T47D (cell line): Measurements from ENCODE around the gene UNC13D.

ENCODE experiments used
- DNase-seq, 2 experiments: peaks; one replicate each; pipeline versions ENCODE4 v3.0.0 to v3.0.0-alpha.2; 2011 to 2012; ENCODE audit warnings: low read depth in 1 of 2, low spot score in 1 of 2
- JUND ChIP-seq: IDR thresholded peaks from 2 replicates; pipeline ENCODE4 v1.6.1; 2012; ENCODE audit warnings: low read depth
- in situ Hi-C: cut with HindIII; loops from 2 replicates; pipeline ENCODE4 v1.10.0; 2016; ENCODE audit warnings: low sequenced_read_pairs, low pct_unique_long_range_greater_than_20kb

UNC13D gene

DNA sequence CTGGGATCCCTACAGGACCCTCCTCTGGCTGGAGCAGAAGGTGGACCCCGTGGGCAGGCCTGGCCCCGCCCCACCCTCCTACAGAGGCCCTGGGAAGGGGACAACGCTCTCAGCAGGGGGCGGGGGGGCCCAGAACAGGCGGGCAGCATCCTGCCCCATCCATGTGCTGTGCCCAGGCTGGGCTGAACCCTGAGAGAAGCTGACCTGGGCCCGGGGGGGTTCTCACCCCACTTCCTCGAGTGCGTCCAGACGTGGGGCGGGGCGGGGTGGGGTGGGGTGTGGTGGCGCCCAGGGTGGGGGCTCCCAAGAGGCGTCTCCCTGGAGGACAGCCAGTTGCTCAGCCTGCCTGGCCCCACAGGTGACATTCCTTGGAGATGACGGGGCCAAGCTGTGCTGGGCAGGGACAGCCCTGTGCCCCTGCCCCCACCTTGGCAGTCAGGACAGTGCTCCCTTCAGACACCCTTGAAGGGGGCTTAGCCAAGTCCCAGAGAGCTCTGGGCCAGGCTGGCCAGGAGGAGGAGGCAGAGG is 390 bp upstream of the UNC13D start:
- TF ChIP-seq JUND: peak; percentile 99
- DNase-seq: peak; percentile 95 to 98

GRCh38 chr17:75842963-75843576 is 1.1 kb downstream of the UNC13D start:
- DNase-seq: no peak
- TF ChIP-seq JUND: no peak
- in situ Hi-C loops: no loop called here

More for the DNA sequence above, 390 bp upstream of the UNC13D start:
- in situ Hi-C loops: no loop called here

GRCh38 chr17:75842411-75842810 is 1.8 kb downstream of the UNC13D start:
- DNase-seq: no peak
- in situ Hi-C loops: no loop called here
- no peak for TF ChIP-seq JUND

DNA sequence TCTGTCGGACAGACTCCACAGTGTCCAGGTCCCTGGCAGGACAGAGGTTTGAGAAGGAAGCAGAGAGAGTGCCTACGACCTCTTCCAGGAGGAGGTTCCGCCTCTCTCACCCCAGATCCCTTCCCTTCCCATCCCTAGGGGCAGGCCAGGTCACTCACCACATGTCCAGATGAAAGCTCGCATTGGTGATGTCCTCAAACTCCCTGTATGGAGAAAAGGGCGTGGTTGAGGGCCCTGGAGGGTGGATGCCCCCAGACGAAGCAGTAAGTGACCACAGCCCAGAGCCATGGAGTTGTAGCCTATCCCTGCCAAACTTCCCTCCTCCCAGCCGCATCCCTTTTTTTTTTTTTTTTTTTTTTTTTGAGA is 3.4 kb downstream of the UNC13D start:
- no peak for DNase-seq
- in situ Hi-C loops: no loop called here
- TF ChIP-seq JUND: no peak

DNA sequence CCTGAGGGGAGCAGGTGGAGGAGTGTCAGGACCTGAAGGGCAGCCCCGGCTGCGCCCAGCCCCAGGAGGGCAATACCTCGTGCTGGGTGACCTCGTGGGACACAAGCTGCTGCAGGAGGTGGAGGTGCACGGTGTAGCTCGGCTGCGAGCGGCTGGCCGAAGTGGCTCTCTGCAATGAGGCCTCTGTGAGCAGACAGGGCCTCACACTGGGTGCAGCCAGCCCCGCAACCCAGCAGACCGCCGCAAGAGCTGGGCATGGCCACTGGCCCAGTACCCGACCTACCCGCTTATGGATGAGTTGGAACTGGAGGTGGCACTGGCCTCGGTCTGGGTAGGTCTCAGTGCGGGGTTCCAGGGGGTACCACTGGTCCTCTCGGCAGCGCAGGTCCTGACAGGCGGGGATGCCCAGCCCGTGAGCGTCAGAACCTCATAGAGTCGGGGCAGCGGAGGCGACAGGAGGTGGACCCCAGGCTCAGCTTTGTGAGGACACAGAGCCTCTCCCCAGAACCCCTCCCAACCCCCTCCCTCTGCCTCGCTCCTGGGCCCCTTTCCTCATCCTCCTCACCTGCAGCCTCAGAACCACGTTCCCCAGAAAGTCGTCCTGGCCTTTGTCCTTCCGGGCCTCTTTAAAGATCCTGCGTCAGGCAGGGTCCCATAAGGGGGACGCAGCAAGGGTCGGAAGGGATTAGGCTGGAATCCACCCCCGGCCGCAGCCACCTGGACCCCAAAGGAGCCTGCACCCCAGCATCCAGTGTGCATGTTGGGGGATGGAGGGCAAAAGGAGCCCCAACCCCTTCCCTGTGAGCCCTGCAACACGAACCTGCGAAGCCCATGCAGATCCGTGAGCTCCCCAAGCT is 4.0 kb downstream of the UNC13D start:
- in situ Hi-C loops: no loop called here
- DNase-seq: no peak

GRCh38 chr17:75838410-75838809 is 5.8 kb downstream of the UNC13D start:
- in situ Hi-C loops: no loop called here
- no peak for TF ChIP-seq JUND
- DNase-seq: no peak

More for the DNA sequence above, 4.0 kb downstream of the UNC13D start:
- no peak for TF ChIP-seq JUND

DNA sequence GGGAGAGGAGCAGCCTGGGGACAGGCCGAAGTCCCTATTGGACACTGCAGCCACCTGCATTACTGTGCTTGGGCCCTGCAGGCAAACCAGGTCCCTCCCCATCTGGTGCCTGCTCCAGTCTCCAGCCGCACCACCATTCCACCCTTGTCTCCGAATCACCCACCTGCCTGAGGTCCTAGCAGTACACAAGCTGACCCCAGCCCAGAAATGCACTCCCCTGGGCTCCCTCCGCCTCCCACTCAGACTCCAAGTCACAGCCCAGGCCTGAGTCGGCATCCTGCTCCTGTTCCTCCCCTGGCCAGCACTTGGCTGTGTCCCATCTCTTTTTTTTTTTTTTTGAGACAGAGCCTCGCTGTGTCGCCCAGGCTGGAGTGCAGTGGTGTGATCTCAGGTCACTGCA is 6.3 kb downstream of the UNC13D start:
- no peak for TF ChIP-seq JUND
- no peak for DNase-seq
- in situ Hi-C loops: no loop called here

- DNase-seq: no peak
- in situ Hi-C loops: no loop called here
- no peak for TF ChIP-seq JUND
Observed at GRCh38 chr17:75836605-75837004, 7.6 kb downstream of the UNC13D start.

GRCh38 chr17:75835654-75835987 is 8.6 kb downstream of the UNC13D start:
- in situ Hi-C loops: no loop called here
- TF ChIP-seq JUND: no peak
- DNase-seq: no peak

GRCh38 chr17:75834928-75835653 is 9.1 kb downstream of the UNC13D start:
- in situ Hi-C loops: no loop called here
- DNase-seq: no peak

GRCh38 chr17:75834279-75834920 is 9.8 kb downstream of the UNC13D start:
- in situ Hi-C loops: no loop called here

More at GRCh38 chr17:75834928-75835653, 9.1 kb downstream of the UNC13D start:
- TF ChIP-seq JUND: no peak

DNA sequence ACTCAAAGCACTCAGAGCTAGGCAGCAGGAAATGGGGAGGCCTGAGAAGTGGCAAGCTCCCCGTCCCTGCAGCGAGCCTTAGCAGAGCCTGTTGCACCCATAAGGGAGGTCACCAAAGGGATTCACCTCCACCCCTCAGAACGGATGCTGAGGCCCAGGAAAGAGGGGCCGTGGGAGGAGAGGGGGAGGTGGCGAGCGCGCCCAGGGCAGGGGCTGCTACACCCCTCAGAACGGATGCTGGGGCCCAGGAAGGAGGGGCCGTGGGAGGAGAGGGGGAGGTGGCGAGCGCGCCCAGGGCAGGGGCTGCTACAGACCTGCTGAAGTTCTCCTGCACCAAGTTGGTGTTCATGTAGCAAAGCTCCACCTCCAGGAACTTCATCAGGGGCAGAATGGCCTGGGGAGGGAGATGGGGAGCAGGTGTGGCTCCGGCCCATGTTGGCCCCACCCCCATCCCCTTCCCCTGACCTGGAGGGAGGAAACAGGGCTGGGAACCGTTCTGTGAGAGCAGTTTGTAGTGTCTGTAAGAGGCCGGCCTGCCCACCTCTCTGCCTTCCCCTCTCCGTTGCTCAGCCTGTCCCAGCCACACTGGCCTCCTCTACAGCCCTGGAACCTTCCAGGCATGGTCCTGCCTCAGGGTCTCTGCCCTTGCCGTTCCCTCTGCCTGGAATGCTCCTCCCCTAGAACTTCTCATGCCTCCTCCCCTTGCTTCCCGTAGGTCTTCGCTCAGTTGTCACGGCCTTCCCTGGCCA is 11.4 kb downstream of the UNC13D start:
- no peak for TF ChIP-seq JUND
- DNase-seq: no peak
- in situ Hi-C loops: no loop called here

More at GRCh38 chr17:75834279-75834920, 9.8 kb downstream of the UNC13D start:
- TF ChIP-seq JUND: no peak
- DNase-seq: no peak
